Endothelial cell of umbilical vein (primary cell): ENCODE results near the gene SYT8. TPM values are rescaled to one million over a fixed set of nuclear protein-coding genes. Genes with fewer than 3 reads are reported as not detected.

Experiments
- BruUV-seq: library from RNA; stranded (reverse); fragments of 400-500 nt; replicated peaks from 2 replicates; lab custom pipeline; 2021; lab: Mats Ljungman, UMichigan
- CTCF ChIA-PET: fragments of 300-600, 350-600 bp; sonication (Branson Sonifier 250); formaldehyde crosslinking; loops from one replicate; lab custom pipeline; 2021; ENCODE audit warnings: antibody characterized with exemption, inconsistent platforms; lab: Charles Lee
- POLR2A ChIA-PET: fragments of 300-600, 350-600 bp; sonication (Branson Sonifier 250); formaldehyde crosslinking; loops from one replicate; lab custom pipeline; 2021; ENCODE audit warnings: antibody characterized with exemption, inconsistent platforms; lab: Charles Lee
- DNase-seq: peaks from one replicate; pipeline ENCODE4 v3.0.0-alpha.2; 2011; ENCODE audit warnings: low read depth, low spot score
- FAIRE-seq: peaks from 2 replicates; lab custom pipeline; 2011; peaks lifted over from hg19 to GRCh38; lab: Jason Lieb, UNC
- H2AFZ ChIP-seq: 2 replicates; pipeline ENCODE4 v1.6.0; 2012; ENCODE audit warnings: low read depth, low read length, control low read depth, inconsistent platforms
- H3K27ac ChIP-seq: 2 replicates; pipeline ENCODE4 v1.5.1; 2011; ENCODE audit warnings: low read depth, mild to moderate bottlenecking, control low read depth, low read length, moderate library complexity; ENCODE audit not compliant: insufficient read depth
- H3K27me3 ChIP-seq, 2 experiments: 2 replicates each; pipeline versions ENCODE4 v1.6.0 to v1.6.1; 2011; ENCODE audit warnings: low read length in 2 of 2, mixed read lengths in 1 of 2; ENCODE audit not compliant: control insufficient read depth in 2 of 2, insufficient read depth in 2 of 2
- H3K36me3 ChIP-seq, 2 experiments: 2 replicates in 1 of 2; 3 replicates in 1 of 2; pipeline ENCODE4 v1.5.1; 2011; ENCODE audit warnings: low read length in 2 of 2, mild to moderate bottlenecking in 1 of 2, moderate library complexity in 1 of 2; ENCODE audit not compliant: control insufficient read depth in 2 of 2, insufficient read depth in 2 of 2; ENCODE audit errors: extremely low read depth in 1 of 2
- H3K4me1 ChIP-seq: 3 replicates; pipeline ENCODE4 v1.5.1; 2011; ENCODE audit warnings: mild to moderate bottlenecking, low read length; ENCODE audit not compliant: control insufficient read depth, insufficient read depth; ENCODE audit errors: extremely low read depth
- H3K4me2 ChIP-seq: 2 replicates; pipeline ENCODE4 v1.6.1; 2011; ENCODE audit warnings: low read length, control low read depth, mixed read lengths; ENCODE audit not compliant: insufficient read depth
- H3K4me3 ChIP-seq, 3 experiments: fragments of 200-600 bp in 1 of 3; sonication (generic), shearing (Covaris generic) in 1 of 3; replicated peaks in 1 of 3; 2 replicates each; pipeline ENCODE4 v1.5.1; 2011 to 2016; ENCODE audit warnings: control low read depth in 3 of 3, low read length in 3 of 3, mild to moderate bottlenecking in 2 of 3, inconsistent platforms in 1 of 3, low read depth in 1 of 3, moderate library complexity in 1 of 3; ENCODE audit not compliant: insufficient read depth in 1 of 3
- H3K79me2 ChIP-seq: 2 replicates; pipeline ENCODE4 v1.6.0; 2012; ENCODE audit warnings: low read length, inconsistent platforms; ENCODE audit not compliant: control insufficient read depth, insufficient read depth
- H3K9ac ChIP-seq: replicated peaks from 2 replicates; pipeline ENCODE3; 2011; ENCODE audit warnings: low read length, control low read depth; ENCODE audit not compliant: insufficient read depth; ENCODE audit errors: extremely low read depth
- H3K9me1 ChIP-seq: replicated peaks from 3 replicates; pipeline ENCODE4 v1.6.0; 2011; ENCODE audit warnings: mild to moderate bottlenecking, low read length; ENCODE audit not compliant: control insufficient read depth, insufficient read depth; ENCODE audit errors: extremely low read depth
- H3K9me3 ChIP-seq: replicated peaks from 2 replicates; pipeline ENCODE4 v1.5.1; 2012; ENCODE audit warnings: low read length, inconsistent platforms; ENCODE audit not compliant: control insufficient read depth, insufficient read depth
- H4K20me1 ChIP-seq: replicated peaks from 2 replicates; pipeline ENCODE3; 2011; ENCODE audit warnings: mild to moderate bottlenecking, low read length; ENCODE audit not compliant: control insufficient read depth, insufficient read depth; ENCODE audit errors: extremely low read depth
- EZH2 ChIP-seq: IDR thresholded peaks from 2 replicates; pipeline ENCODE4 v1.6.1; 2012; ENCODE audit warnings: borderline replicate concordance, low read depth, mild to moderate bottlenecking, moderate library complexity, low read length, inconsistent platforms; ENCODE audit not compliant: severe bottlenecking
- FOS ChIP-seq: IDR thresholded peaks from 2 replicates; pipeline ENCODE4 v1.6.1; 2011; ENCODE audit warnings: mild to moderate bottlenecking, low read length, moderate library complexity, borderline replicate concordance; ENCODE audit not compliant: insufficient read depth
- GATA2 ChIP-seq: IDR thresholded peaks from 2 replicates; pipeline ENCODE4 v1.7.0; 2011; ENCODE audit warnings: low read depth, mild to moderate bottlenecking, moderate library complexity, mixed read lengths, low read length; ENCODE audit not compliant: insufficient read length, insufficient read depth
- JUN ChIP-seq: IDR thresholded peaks from 2 replicates; pipeline ENCODE4 v1.6.1; 2011; ENCODE audit warnings: borderline replicate concordance, low read depth; ENCODE audit not compliant: insufficient read length, insufficient read depth
- MYC ChIP-seq: IDR thresholded peaks from one replicate; pipeline ENCODE4 v1.6.1; 2011; ENCODE audit warnings: mild to moderate bottlenecking, low read depth, low read length
- POLR2A ChIP-seq: IDR thresholded peaks from 2 replicates; pipeline ENCODE4 v1.6.1; 2012; ENCODE audit warnings: low read depth, mild to moderate bottlenecking, control low read depth, low read length
- POLR2AphosphoS5 ChIP-seq: IDR thresholded peaks from 2 replicates; pipeline ENCODE4 v1.6.1; 2012; ENCODE audit warnings: low read depth, mild to moderate bottlenecking, control low read depth, low read length, moderate library complexity; ENCODE audit not compliant: insufficient read depth
- dilution Hi-C: fragments of 300-500 bp; cut with MboI; formaldehyde crosslinking; loops from one replicate; pipeline ENCODE4 v1.15.0; 2019; ENCODE audit warnings: low sequenced_read_pairs; ENCODE audit not compliant: extremely low pct_ligation_motif_present
- intact Hi-C: fragments of 100-400 bp; cut with micrococcal nuclease; formaldehyde crosslinking; loops from one replicate; pipeline ENCODE4 v1.10.0; 2022
- polyA plus RNA-seq, 4 experiments: library from polyadenylated mRNA; depleted of rRNA in 3 of 4; stranded (reverse) in 3 of 4; unstranded in 1 of 4; fragments of >200 nt; gene quantifications; 2 replicates each; pipeline versions ENCODE4 v1.2.1 to v1.2.3, GENCODE V29; 2011 to 2012; ENCODE audit warnings: missing spikeins in 1 of 4
- total RNA-seq: library from RNA; stranded (reverse); gene quantifications from 2 replicates; pipeline ENCODE4 v1.2.3, GENCODE V29; 2021
- TF ChIP-seq, protein P1 (sequence below), 2 donors: IDR thresholded peaks; 1 replicate in 1 of 2; 2 replicates in 1 of 2; pipeline ENCODE4 v1.5.1; 2011; ENCODE audit warnings: low read length in 2 of 2, mild to moderate bottlenecking in 2 of 2, moderate library complexity in 2 of 2, control low read depth in 1 of 2, inconsistent platforms in 1 of 2, low read depth in 1 of 2; ENCODE audit not compliant: insufficient read depth in 1 of 2; ENCODE audit errors: extremely low read depth in 1 of 2
- TF ChIP-seq, protein P2 (sequence below): IDR thresholded peaks from 2 replicates; pipeline ENCODE4 v1.6.1; 2011; ENCODE audit not compliant: insufficient read depth, insufficient read length

The SYT8 gene
- total and polyA plus RNA-seq, 2 donors (not counting 3 experiments of a cell fraction or from before 2014, with no cell fraction given): not detected

DNA sequence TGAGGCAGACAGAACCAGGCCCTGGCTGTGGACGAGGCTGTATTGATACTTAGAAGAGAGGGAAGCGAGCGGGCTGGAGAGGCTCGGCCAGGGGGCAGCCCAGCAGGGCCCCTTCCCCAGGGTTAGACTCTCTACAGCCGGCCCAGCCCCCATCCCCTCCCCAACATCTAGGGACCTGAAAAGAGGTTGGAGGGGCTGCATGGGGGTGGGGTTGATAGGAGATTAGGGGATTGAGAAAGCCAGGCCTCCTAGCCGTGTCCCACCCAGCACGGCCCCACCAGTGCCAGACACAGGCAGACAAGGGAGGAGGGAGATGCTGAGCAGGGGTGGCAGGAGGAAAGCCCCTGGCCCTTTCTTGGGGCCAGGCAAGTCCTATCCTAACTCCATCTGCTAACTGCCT lies 23.8 kb downstream of the SYT8 start:
- Histone ChIP-seq H3K9me3 (no peaks in the 10 kb centered on the region), H4K20me1 (no peaks in the 10 kb centered on the region), H3K27ac (no peak overlapping the region), H2AFZ (no peak overlapping the region), H3K36me3 (no peaks in the 10 kb centered on the region), H3K79me2 (no peaks in the 10 kb centered on the region), H3K4me2 (no peak overlapping the region), H3K9ac (no peak overlapping the region), H3K9me1 (no peaks in the 10 kb centered on the region), H3K27me3 (no peaks in the 10 kb centered on the region), H3K4me1 (peaks cover 6% of the 10 kb centered on the region), H3K4me3 (no peak overlapping the region)
- dilution Hi-C loops: no loop called here
- BruUV-seq: no TSS peak
- ChIA-PET POLR2A (no interaction called here), CTCF (interaction anchor here (1.5 to 2.2 kb wide), 2 partner anchors 24 to 27 kb away, joined by 6 to 8 read pairs; no protein-coding TSS in a partner anchor)
- DNase-seq (no peak), FAIRE-seq (no peak)
- intact Hi-C loops: no loop called here
- TF ChIP-seq MYC (no peak), EZH2 (no peak), FOS (no peak), POLR2AphosphoS5 (no peak), POLR2A (no peak), GATA2 (no peak), JUN (no peak)
- TF ChIP-seq, protein P1, sequence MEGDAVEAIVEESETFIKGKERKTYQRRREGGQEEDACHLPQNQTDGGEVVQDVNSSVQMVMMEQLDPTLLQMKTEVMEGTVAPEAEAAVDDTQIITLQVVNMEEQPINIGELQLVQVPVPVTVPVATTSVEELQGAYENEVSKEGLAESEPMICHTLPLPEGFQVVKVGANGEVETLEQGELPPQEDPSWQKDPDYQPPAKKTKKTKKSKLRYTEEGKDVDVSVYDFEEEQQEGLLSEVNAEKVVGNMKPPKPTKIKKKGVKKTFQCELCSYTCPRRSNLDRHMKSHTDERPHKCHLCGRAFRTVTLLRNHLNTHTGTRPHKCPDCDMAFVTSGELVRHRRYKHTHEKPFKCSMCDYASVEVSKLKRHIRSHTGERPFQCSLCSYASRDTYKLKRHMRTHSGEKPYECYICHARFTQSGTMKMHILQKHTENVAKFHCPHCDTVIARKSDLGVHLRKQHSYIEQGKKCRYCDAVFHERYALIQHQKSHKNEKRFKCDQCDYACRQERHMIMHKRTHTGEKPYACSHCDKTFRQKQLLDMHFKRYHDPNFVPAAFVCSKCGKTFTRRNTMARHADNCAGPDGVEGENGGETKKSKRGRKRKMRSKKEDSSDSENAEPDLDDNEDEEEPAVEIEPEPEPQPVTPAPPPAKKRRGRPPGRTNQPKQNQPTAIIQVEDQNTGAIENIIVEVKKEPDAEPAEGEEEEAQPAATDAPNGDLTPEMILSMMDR (IDR thresholded peaks at IDR 0.05; ENCODE audit: extremely low read depth in 1 of 2, insufficient read depth in 1 of 2, low read depth in 1 of 2, low read length in 2 of 2): no peak
- TF ChIP-seq, protein P2, sequence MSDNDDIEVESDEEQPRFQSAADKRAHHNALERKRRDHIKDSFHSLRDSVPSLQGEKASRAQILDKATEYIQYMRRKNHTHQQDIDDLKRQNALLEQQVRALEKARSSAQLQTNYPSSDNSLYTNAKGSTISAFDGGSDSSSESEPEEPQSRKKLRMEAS: no peak
